Activated T-helper 9 cell treated with anti-CD3 and anti-CD28 coated beads, Interleukin-2, amount 50 U/mL, for 16 hours (primary cell): ENCODE results near the gene CPEB3.
"Not testable (repeated sequence)": the region's sequence is repeated elsewhere in the genome, so short reads cannot be mapped to it uniquely, and the experiment has no call there.

Experiments used
- DNase-seq: peaks from one replicate; pipeline ENCODE4 v3.0.0-alpha.2; 2020; ENCODE audit warnings: low read depth

The CPEB3 gene

DNA sequence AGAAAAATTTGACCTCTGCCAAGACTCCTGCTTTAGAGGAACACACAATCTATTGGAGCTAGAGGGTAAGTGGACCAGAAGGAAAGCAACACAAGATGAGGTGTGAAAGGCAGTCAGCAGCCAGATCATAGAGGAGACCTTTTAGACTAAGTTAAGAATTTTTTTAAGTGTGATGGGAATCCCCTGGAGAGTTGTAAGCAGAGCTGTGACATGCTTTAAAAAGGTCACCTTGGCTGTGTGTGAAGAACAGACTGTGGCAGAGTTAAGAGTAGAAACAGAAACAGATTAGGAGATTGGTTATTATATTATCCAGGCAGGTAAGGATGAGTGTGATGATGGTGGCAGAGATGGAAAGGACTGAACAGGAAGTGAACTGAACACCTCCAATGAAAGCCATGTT is 23.5 kb downstream of the CPEB3 start:
- no peak for DNase-seq

DNA sequence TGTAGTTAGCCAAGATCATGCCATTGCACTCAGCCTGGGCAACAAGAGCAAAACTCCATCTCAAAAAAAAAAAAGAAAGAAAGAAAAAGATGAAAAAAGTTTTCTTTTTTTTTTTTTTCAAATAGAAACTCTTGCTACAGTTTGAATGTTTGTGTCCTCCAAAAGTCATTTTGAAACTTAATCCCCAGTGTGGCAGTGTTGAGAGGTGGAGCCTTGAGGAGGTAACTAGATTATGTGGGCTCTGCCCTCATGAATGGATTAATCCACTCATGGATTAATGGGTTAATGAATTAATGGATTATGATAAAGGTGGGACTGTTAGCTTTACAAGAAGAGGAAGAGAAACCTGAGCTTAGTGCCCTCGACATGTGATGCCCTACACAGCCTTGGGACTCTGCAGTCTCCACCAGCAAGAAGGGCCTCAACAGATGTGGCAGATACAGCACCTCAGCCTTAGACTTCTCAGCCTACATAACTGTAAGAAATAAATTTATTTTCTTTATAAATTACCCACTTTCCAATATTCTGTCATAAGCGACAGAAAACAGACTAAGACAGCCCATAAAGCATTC is 25.1 kb downstream of the CPEB3 start:
- DNase-seq = no peak

GRCh38 chr10:92264249-92264648 is 26.6 kb downstream of the CPEB3 start:
- DNase-seq = no peak

DNA sequence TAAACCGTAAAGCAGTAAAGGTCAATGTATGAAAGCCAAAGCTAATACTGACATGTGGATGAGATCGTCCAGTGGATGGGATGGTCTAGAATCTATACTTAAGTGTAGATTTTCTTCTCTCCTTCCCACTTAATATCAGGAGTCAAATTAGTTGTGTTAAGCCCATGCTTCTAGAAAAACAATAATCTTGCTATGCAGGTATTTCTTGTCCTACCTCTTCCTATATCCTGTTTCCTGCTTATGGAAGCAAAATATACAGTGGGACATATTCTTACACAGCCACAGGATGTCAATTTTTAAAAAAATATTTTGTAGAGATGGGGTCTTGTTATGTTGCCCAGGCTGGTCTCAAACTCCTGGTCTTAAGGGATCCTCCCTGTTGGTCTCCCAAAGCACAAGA is 27.5 kb downstream of the CPEB3 start:
- DNase-seq = no peak

GRCh38 chr10:92248566-92248965 is 42.3 kb downstream of the CPEB3 start:
- no peak for DNase-seq

- DNase-seq = no peak
These were observed 46.1 kb downstream of the CPEB3 start for GRCh38 chr10:92244796-92245195.

- DNase-seq = no peak
These were observed 47.8 kb downstream of the CPEB3 start for GRCh38 chr10:92242910-92243671.

DNA sequence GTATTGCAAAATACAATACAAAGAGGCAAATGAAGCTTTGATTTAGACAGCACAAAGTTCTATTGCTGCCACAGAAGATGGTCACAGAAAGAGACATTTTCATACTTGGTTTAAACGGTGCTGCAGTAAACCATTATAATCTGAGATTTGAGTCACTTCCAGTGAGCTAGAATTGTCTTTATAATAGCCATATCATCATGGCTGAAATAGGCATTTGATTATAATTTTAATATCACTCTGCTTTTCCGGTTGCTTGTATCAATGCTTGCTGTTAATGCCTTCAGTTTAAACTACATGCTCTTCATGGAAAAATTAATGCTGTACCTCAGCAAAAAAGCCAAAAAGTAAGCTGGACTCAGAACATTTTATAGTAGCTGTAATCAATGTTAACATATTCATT is 48.5 kb downstream of the CPEB3 start:
- no peak for DNase-seq

DNA sequence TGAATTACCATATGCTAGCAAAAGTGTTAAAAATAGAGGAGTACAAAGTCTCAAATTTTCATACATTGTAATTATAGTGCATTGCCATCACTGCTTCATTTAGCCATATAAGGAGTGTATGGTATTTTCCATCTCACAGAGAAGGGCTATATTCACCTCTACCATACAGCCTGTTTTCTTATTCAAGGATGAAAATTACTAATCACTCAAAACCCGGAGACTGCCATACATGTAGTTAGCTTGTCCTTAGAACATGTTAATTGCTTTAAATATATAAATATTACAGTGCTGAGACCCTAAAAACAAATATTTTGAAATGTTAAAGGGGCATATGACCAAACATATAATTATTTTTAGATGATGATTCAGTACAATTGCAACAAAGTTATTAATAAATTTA is 49.4 kb downstream of the CPEB3 start:
- DNase-seq = no peak

DNA sequence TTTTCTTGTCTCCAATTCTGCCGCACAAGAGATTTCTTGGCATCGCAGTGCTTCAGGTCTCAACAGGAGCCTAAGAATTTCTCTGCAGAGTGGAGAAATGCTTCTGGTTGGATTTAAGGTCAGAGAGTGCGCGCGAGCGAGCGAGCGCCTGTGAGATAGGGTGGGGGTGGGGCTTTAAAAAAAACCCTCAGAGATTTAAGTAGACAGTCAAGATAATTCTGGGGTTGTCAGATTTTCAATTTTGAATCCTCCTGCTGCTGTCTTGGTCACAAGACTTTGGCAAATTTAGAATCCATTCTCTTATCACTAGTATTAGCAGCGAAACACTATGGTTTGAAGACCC is 49.7 kb downstream of the CPEB3 start:
- DNase-seq = no peak

DNA sequence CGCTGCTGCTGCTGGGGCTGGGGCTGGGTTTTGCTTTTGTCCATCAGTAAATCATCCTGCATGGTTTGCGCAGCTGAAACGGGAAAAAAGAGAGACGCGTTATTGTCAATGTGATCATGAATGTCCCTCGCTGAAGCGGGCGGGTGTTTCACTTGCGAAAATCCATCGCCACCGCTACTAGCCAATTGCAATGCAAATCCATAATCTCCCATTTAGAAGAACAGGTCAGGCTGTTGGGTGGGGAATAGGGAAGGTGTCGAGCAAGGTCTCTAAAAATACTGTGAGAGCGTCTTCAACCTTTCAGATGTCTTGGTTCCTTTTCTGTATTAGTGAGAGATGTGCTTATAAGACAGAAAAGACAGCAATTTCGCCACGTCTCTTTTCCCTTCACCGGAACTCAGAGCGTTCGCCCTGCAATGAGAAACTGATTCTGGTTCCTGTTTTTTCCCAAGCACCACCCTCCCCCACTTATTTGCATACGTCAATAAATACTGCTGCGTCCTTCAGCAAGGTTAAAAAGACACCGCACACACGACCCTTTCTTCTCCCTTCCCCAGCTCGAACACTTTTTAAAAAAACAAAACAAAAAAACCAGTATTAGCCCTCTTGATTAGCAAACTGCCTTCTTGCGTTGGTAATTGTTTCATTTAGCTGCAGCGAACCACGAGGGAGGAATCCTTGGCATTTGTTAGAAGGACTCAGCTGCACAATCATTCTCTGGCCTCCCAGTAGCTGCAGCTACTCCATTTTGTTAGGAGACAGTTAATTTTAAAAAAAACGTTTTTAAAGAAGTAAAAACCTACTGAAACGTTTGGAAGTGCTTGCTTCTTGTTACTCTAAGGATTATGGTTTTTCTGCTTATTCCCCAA is 50.4 kb downstream of the CPEB3 start:
- DNase-seq = no peak

GRCh38 chr10:92239600-92240288 is 51.1 kb downstream of the CPEB3 start:
- peak; percentile 19 for DNase-seq

GRCh38 chr10:92239151-92239599 is 51.7 kb downstream of the CPEB3 start:
- no peak for DNase-seq

DNA sequence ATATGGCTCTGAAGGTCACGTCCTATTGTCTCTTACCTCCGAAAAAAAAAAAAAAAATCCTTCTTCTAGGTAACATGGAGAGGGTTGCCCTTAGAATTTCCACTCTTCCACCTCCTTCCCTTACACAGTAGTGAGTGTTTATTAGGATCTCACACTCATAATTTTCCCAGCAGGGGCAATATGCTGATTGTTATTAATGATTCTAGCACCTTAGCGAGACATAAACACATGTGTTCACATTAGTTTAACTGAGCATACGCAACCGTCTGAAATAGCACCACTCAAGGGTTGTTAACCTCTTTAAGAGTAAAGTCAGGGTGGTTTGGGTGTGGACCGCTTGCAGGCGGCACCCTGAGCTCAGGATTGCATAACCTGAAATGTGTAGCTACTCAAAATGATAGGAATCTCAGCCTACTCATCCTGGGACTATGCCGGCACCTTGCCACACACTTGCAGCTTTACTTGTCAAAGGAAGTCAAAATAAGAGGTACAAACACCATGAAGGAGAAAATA is 52.2 kb downstream of the CPEB3 start:
- no peak for DNase-seq

GRCh38 chr10:92238054-92238585 is 52.8 kb downstream of the CPEB3 start:
- DNase-seq = no peak

DNA sequence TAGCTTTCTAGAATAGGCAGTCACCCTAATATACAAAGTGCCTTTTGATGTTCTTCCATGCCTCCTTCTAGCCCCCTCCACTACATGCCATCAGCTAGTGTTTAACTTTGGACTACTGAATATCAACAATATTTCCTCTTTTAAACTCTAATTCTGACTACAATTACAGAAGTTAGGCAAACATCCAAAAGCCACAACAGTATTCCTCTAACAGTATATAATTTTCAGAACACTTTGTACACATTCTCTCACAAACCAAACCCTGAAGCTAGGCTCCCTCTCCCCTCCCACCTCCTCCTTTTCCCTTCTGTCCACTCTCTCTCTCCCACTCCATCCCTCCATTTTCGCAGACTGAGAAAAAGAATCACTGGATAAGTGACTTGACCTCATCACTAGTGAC is 59.7 kb downstream of the CPEB3 start:
- no peak for DNase-seq

DNA sequence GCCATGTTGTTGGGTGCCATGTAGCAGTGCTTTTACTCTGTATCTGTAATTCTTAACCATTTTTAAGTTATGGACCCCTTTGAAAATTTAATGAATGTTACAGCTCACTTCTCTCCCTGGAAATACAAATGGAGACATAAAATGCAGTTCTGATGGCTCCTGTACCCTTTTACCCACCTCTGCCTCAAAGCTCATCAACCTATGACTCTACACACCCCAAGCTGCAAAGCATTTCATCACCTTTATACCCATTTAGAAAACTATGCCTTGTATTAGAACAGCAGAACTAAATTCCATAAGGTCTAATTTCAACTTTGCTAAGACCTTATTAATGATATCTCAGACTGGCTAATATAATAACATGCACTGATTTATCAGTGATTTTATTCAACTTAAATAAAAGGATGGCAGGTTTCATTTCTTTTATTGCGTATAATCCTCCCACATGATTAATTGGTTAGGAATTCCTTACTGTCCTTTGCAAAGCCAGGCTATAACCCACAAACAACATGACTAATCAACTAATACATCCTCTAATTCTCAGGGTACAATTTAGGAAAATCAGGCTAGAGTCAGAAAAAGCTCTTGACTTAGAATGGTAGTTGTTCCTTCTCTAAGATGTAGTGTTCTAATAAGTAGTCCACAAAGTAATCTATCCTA is 68.1 kb downstream of the CPEB3 start:
- DNase-seq = no peak

DNA sequence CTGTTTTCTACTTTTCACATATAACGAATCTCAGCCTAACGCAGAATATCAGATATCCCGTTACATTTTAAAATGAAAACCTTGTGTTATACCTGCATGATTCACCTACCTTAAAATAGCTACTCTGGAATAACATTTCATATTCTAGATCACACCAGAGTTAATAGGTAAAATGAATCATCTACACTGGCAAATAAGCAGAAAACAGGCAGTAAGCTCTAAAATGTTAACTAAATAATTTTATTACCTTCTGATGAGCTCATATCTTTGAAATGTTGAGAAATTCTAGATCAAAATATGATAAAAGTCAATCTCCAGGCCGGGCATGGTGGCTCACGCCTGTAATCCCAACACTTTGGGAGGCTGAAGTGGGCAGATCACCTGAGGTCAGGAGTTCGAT is 71.3 kb downstream of the CPEB3 start:
- no peak for DNase-seq

GRCh38 chr10:92218569-92218968 is 72.3 kb downstream of the CPEB3 start:
- no peak for DNase-seq

- not testable (repeated sequence) for DNase-seq
These were observed 74.3 kb downstream of the CPEB3 start for GRCh38 chr10:92216608-92217007.

GRCh38 chr10:92215222-92215621 is 75.7 kb downstream of the CPEB3 start:
- not testable (repeated sequence) for DNase-seq
